SW480 (cell line): ENCODE data around the gene STEAP1.
"Not testable (repeated sequence)": the region's sequence is repeated elsewhere in the genome, so short reads cannot be mapped to it uniquely, and the experiment has no call there.

ENCODE experiments used
- DNase-seq: peaks from one replicate; pipeline ENCODE4 v3.0.0-alpha.2; 2016; ENCODE audit warnings: low spot score

STEAP1 gene

GRCh38 chr7:90153943-90154771 lies at the start of gene STEAP1:
Gene STEAP1, plus strand, starts transcription at chr7:90154469. Its CDS starts 5,320 bp downstream, at chr7:90159789.
- DNase-seq, result peak; percentile 93

DNA sequence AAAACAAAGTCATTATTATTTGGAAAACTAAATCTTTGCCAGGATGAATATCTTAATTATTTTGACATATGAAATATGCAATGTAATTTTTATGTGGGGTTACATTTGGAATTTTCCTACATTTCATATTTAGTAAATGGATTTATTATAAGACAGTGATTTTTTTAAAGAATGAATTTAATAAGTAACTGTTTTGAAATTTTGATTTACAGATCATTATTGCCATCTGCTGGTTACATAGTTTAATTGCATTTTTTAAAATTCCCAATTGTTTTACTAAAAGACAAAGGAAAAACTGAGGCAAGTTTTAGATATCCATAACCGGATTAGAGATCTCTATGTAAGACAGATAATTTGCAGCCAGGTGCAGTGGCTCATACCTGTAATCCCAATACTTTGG lies 39.3 kb upstream of the STEAP1 start:
- peak; percentile 48 for DNase-seq

DNA sequence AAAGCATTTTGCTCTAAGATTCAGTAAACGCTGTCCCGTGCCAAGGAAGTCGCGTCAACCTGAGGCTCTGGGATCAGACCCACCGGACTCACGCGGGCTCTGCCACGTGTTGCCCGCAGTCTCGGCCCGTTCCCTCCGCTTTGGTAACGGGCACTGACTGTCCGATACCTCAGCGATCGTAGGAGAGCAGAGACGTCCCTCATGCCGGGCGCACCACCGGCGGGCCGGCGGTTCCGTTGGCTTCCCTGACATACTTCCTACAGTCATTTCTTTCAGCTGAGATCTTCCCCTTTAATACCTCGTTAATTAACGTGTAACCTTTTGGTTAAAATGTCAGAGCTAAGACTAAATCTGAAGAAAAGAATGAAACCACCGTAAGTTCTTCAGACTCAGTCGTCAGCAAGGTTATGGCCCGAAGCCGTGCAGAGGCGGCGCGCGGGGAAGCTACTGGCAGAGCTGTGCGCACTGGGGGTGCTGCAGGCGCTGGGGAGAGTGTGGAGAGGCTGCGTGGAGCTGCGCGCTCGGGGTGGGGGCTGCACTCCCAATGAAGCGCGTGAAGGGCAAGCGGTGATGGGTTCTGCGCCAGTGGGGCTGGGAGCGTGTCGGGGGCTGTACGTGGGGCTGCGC lies 35.6 kb upstream of the STEAP1 start:
- DNase-seq, result not testable (repeated sequence)

GRCh38 chr7:90119178-90119971 lies 34.9 kb upstream of the STEAP1 start:
- DNase-seq, result peak; percentile 59

- not testable (repeated sequence) for DNase-seq
Observed at GRCh38 chr7:90120205-90120604, 34.1 kb upstream of the STEAP1 start.

DNA sequence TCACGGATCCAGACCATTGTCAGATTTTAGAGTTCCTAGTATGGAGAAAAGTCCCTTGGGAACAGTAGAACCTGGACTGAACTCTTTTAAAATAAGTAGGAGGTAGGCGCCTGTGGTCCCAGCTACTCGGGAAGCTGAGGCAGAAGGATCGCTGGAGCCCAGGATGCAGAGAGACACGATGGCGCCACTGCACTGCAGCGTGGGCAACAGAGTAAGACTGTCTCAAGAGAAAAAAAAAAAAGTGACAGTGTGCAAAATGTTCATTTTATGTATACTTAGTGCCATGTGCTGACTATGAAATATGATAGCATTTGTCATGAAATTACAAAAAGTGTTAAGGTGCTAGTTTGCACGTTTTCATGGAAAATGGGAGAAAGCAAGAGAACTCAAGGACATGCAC lies 22.5 kb upstream of the STEAP1 start:
- DNase-seq, result not testable (repeated sequence)

GRCh38 chr7:90147079-90147960 lies 6.9 kb upstream of the STEAP1 start:
- DNase-seq, result not testable (repeated sequence)

DNA sequence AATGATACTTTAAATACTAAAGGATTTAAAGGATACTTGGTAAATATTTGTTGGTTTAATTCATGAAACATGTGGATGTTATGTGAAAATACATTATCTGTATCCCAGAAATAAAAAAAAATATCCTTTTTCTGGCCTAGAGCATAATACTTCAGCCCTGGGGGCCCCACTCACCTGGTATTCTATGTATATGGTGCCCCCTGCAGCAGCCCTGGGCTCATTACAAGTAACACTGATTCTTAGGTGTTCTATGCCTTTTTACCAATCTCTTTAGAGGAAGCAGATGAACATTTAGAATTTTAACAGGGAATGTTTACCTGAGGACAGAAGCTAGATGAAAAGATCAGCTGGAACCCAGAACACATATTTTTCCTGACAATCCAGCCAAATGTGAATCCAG lies 4.8 kb upstream of the STEAP1 start:
- DNase-seq, result peak; percentile 49

- DNase-seq, result not testable (repeated sequence)
Observed at GRCh38 chr7:90151884-90152283, 2.4 kb upstream of the STEAP1 start.

DNA sequence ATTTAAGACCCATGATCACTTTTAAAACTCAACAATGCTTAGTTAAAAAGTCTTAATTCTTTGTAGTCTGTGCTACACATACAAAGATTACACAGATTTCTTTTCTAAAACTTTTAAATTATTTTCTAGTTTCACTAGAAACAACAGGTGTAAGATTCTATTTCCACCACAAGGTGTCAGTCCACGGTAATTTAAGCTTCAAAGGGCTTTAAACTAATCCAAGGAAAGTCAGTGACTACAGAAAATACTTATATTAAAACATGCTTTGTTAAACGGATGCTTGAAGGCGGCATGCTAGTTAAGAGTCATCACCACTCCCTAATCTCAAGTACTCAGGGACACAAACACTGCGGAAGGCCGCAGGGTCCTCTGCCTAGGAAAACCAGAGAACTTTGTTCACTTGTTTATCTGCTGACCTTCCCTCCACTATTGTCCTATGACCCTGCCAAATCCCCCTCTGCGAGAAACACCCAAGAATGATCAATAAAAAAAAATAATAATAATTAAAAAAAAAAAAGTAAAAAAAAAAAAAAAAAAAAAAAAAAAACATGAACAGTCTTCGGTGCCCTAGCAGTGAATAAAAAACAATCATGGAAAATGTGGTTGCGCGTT lies 1.5 kb upstream of the STEAP1 start:
- peak; percentile 91 for DNase-seq

GRCh38 chr7:90155206-90155605 lies 937 bp downstream of the STEAP1 start:
- DNase-seq, result no peak

GRCh38 chr7:90157331-90157730 lies 3.1 kb downstream of the STEAP1 start:
- not testable (repeated sequence) for DNase-seq

DNA sequence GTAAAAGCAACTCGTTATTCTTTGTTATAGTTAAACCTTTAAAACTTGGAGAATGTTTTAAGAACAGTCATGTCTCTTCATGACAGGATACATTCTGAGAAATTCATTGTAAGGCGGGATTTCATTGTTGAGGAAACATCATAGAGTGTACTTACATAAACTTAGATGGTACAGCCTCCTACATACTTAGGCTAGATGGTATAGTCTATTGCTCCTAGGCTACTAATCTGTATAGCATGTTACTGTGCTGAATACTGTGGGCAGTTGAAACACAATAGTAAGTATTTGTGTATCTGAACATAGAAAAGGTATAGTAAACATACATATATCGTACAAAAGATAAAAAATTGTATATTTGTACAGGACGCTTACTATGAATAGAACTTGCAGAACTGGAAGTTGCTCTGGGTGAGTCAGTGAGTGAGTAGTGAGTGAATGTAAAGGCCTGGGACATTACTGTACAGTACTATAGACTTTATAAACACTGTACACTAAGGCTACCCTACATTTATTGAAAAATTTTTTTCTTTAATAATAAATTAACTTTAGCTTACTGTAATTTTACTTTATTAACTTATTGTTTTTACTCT lies 3.6 kb downstream of the STEAP1 start:
- DNase-seq, result not testable (repeated sequence)

- no peak for DNase-seq
Observed at GRCh38 chr7:90163534-90163933, 9.3 kb downstream of the STEAP1 start.

DNA sequence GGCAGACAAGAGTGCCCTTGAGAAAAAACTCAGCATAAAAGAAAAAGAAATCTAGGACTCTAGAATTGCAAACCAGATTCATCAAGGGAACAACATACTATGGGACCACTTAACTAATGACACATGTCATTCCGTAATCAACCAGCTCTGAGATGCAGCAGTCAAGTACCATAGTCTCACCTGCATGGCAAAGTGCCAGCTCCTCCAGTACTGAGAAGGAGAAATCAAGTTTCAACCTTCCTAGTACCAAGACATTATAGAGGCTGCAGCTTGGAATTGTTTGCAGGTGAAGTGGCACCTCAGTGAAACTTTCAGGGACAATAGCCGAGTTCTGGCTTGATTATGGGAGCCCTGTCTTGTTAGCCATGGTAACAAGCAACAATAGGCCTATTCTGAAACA lies 11.5 kb downstream of the STEAP1 start:
- no peak for DNase-seq

DNA sequence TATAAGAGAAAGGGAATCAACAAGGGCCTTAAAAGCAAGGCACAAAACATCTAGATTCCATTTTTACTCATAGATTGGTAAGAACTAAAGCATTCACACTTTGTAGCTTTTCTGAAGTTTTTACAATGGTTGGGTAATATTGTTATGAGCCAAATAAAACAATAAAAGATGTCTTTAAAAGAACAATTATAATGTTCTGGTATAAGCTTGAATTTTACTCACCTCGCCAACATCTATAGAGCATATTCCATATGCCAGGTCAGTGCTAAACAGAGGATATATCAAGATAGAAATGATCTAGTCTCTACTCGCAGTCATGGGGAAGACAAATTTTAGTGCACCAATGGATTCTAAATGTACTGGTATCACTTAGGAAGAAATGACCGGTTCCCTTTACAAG lies 11.9 kb downstream of the STEAP1 start:
- no peak for DNase-seq

DNA sequence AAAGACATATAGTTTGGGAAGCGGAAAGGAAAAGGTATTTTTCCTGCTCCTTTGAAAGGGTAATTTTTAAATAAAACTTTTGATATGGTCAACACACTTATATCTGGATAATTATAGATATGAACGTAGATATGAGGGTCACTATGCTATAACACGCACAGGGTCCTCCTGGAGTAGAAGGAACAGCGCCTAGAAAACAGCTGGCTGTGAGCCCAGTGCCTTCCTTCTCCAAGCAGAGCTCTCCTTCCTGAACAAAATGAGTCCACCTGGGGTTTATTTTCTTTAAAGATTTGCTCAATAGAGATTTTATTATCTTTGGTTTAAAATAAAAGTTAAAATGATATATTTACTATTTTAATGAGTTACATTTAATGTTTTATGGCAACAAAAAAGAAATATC lies 13.1 kb downstream of the STEAP1 start:
- no peak for DNase-seq

GRCh38 chr7:90169891-90170290 lies 15.6 kb downstream of the STEAP1 start:
- no peak for DNase-seq

DNA sequence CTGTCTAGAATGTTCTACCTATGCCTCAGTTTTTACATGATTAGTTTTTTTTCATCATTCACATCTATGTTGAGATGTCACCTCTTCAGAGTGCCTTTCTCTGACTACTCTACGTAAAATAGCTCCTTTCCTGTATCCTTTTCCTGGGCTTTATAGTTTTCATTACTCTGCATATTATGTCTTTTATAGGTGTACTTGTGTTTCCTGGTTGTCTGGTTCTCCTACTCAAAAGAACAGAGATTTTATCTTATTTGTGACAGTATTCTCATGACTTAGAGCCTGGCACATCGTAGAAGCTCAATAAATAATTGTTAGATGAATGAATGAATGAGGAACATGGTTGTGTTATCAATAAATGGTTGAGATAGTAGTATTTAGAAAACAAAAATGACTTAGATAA lies 17.9 kb downstream of the STEAP1 start:
- DNase-seq, result no peak

GRCh38 chr7:90172624-90173023 lies 18.4 kb downstream of the STEAP1 start:
- no peak for DNase-seq
